Gastroesophageal sphincter (tissue), 4 donors: ENCODE results near the gene IGF2R. TPM values are rescaled to one million over a fixed set of nuclear protein-coding genes. Genes with fewer than 3 reads are reported as not detected.

Experiments used
- ATAC-seq: fragments of 150-250 bp; one replicate; pipeline ENCODE4 v1.9.1; 2016; ENCODE audit warnings: mild to moderate bottlenecking, moderate library complexity
- H3K27ac ChIP-seq, 4 donors: fragments of 200-600 bp; sonication (generic) in 3 of 4; 1 replicate in 3 of 4; 2 replicates in 1 of 4; pipeline ENCODE4 v1.5.1; 2016 to 2019
- H3K27me3 ChIP-seq: fragments of 200-600 bp; sonication (generic); one replicate; pipeline ENCODE4 v1.5.1; 2019
- H3K36me3 ChIP-seq, 2 donors: fragments of 200-600 bp; sonication (generic); one replicate each; pipeline ENCODE4 v1.5.1; 2019; ENCODE audit warnings: control low read depth in 1 of 2
- H3K4me1 ChIP-seq, 3 donors: fragments of 200-600 bp; sonication (generic); 1 replicate in 2 of 3; 2 replicates in 1 of 3; pipeline ENCODE4 v1.5.1; 2016 to 2019; ENCODE audit warnings: control low read depth in 2 of 3
- H3K4me3 ChIP-seq, 2 donors: fragments of 200-600 bp; sonication (generic); one replicate each; pipeline ENCODE4 v1.5.1; 2019; ENCODE audit warnings: mild to moderate bottlenecking in 1 of 2, moderate library complexity in 1 of 2
- H3K9me3 ChIP-seq, 3 donors: fragments of 200-600 bp; sonication (generic); one replicate each; pipeline ENCODE4 v1.5.1; 2017 to 2019; ENCODE audit warnings: control low read depth in 2 of 3
- EP300 ChIP-seq: sonication (generic); formaldehyde crosslinking; IDR thresholded peaks from one replicate; pipeline ENCODE4 v1.6.1; 2017; ENCODE audit warnings: antibody characterized with exemption, mild to moderate bottlenecking
- POLR2A ChIP-seq, 2 donors: fragments of 450-650 bp; IDR thresholded peaks; one replicate each; pipeline ENCODE4 v1.6.1; 2017; ENCODE audit warnings: antibody characterized with exemption in 2 of 2, mild to moderate bottlenecking in 2 of 2, moderate library complexity in 1 of 2
- POLR2AphosphoS5 ChIP-seq: sonication (generic); formaldehyde crosslinking; IDR thresholded peaks from one replicate; pipeline ENCODE4 v1.6.1; 2017; ENCODE audit warnings: antibody characterized with exemption
- WGBS, 2 donors: methylation state at CpG; one replicate each; pipeline ENCODE4 v1.1.5; 2018; ENCODE audit warnings: low coverage in 1 of 2; 5-methylcytosine and 5-hydroxymethylcytosine counted together
- total RNA-seq, 4 donors: library from RNA; depleted of rRNA; stranded (reverse); fragments of >200 nt; gene quantifications; one replicate each; pipeline ENCODE4 v1.1.0, GENCODE V29; 2016
- TF ChIP-seq, protein P1 (sequence below), 4 experiments: fragments of 200-600 bp in 2 of 4; fragments of 450-650 bp in 2 of 4; sonication (generic) in 1 of 4; IDR thresholded peaks; one replicate each; pipeline ENCODE4 v1.5.1; 2017 to 2019; ENCODE audit warnings: antibody characterized with exemption in 4 of 4, mild to moderate bottlenecking in 2 of 4, moderate library complexity in 2 of 4

IGF2R gene
- total RNA-seq, 4 donors from 2014 or later: 47.9 to 81.3 (median 52.7) TPM

DNA sequence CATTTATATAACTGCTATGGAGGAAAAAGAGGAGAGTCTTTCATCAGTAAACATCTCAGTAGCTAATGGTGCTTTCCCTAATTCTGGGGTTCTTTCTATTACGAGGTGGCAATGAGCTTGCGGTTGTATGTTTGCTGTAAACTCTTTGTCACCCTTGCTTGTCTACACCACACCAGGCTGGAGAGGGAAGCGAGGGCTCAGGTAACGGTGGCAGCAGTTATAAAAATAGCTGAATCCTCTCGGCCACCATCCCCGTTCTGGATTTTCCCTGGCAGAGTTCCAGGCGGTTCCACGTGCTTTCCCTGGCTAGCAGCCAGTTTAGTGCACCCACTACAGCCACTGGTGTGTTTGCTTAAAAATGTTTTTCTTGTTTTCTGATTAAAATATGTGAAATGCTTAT lies 39.1 kb upstream of the IGF2R start:
- H3K9me3 ChIP-seq: no peaks in the 10 kb centered on the region
- no peak for ATAC-seq
- no peak overlapping the region for H3K4me3 ChIP-seq
- no peak overlapping the region for H3K27ac ChIP-seq
- peaks cover 0 to 14% (median 0%) of the 10 kb centered on the region in 3 donors for H3K4me1 ChIP-seq
- WGBS, 2 donors: 8 to 38% methylated on average over 4 to 8 of the region's 8 CpGs
- no peaks in the 10 kb centered on the region for H3K27me3 ChIP-seq
- H3K36me3 ChIP-seq: no peaks in the 10 kb centered on the region
- TF ChIP-seq POLR2A (IDR thresholded peaks at IDR 0.05) (no peak), EP300 (no peak), POLR2AphosphoS5 (no peak)
- TF ChIP-seq, protein P1, sequence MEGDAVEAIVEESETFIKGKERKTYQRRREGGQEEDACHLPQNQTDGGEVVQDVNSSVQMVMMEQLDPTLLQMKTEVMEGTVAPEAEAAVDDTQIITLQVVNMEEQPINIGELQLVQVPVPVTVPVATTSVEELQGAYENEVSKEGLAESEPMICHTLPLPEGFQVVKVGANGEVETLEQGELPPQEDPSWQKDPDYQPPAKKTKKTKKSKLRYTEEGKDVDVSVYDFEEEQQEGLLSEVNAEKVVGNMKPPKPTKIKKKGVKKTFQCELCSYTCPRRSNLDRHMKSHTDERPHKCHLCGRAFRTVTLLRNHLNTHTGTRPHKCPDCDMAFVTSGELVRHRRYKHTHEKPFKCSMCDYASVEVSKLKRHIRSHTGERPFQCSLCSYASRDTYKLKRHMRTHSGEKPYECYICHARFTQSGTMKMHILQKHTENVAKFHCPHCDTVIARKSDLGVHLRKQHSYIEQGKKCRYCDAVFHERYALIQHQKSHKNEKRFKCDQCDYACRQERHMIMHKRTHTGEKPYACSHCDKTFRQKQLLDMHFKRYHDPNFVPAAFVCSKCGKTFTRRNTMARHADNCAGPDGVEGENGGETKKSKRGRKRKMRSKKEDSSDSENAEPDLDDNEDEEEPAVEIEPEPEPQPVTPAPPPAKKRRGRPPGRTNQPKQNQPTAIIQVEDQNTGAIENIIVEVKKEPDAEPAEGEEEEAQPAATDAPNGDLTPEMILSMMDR (IDR thresholded peaks at IDR 0.05): no peak

DNA sequence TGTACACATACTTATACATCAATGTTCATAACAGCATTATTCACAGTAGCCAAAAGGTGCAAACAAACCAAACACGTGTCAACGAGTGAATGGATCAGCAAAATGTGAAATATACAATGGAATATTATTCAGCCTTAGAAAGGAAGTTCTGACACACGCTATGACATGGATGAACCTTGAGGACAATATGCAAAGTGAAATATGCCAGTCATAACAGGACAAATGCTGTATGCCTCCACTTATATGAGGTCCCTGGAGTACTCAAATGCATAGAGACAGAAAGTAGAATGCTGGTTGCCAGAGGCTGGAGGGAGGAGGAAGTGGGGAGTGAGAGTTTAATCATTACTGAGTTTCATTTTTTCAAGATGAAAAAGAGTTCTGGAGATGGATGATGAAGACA lies 37.8 kb upstream of the IGF2R start:
- no peak overlapping the region for H3K4me3 ChIP-seq
- 89 to 90% methylated on average over 3 of the region's 3 CpGs for WGBS, 2 donors
- no peaks in the 10 kb centered on the region for H3K27me3 ChIP-seq
- H3K36me3 ChIP-seq: no peaks in the 10 kb centered on the region
- H3K4me1 ChIP-seq: peaks cover 0 to 5% (median 0%) of the 10 kb centered on the region in 3 donors
- TF ChIP-seq POLR2AphosphoS5: no peak
- TF ChIP-seq, protein P1 (IDR thresholded peaks at IDR 0.05): no peak
- no peak for TF ChIP-seq EP300
- no peak for ATAC-seq
- peaks cover 0 to 7% (median 0%) of the 10 kb centered on the region in 3 donors for H3K9me3 ChIP-seq
- no peak overlapping the region for H3K27ac ChIP-seq

DNA sequence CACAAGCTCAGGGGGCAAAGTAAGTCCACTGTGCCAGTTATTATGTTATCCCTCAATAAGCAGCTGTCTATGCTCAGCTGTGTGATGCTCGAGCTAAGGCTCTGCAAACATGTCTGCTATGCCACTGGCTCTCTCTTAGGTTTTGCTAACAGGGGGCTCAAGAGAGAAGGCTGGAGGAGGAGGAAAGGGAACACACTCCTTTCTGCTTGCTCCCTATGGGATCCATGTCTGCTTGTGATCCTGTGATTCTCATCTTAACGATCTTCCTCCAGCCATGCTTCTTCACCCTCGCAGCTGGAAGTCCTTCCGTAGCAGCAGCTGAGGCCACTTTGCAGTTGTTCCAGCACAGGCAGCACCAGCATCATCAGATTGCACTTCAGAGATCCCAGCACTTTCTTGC lies 37.0 kb upstream of the IGF2R start:
- peaks cover 0 to 5% (median 0%) of the 10 kb centered on the region in 3 donors for H3K4me1 ChIP-seq
- ATAC-seq: no peak

DNA sequence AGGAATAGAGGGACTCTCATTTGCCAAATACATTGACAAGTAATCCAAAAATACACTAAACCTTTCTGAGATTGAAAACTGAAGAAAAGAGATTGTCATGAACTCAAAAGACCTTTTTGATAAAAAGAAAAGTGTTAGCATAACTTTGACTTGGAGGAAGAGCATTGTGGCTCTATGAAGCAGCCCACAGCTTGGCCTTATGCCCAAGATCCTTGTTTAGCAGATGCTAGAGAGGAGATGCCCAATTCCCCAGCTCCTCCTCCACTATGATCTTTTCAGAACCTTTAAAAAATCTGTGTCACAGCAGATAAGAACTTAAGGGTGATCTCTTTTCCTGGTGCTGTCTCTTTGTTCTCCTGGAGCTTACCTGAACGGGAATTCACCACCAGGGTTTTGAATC lies 35.8 kb upstream of the IGF2R start:
- Histone ChIP-seq H3K27me3 (no peaks in the 10 kb centered on the region), H3K4me3 (no peak overlapping the region), H3K9me3 (peaks cover 0 to 7% (median 0%) of the 10 kb centered on the region in 3 donors), H3K27ac (no peak overlapping the region), H3K4me1 (peaks cover 0 to 5% (median 0%) of the 10 kb centered on the region in 3 donors), H3K36me3 (no peaks in the 10 kb centered on the region)
- WGBS, 2 donors: 87 to 100% methylated on average over 1 of the region's 1 CpG
- ATAC-seq: no peak
- TF ChIP-seq POLR2A (IDR thresholded peaks at IDR 0.05) (no peak), EP300 (no peak), POLR2AphosphoS5 (no peak)
- TF ChIP-seq, protein P1 (IDR thresholded peaks at IDR 0.05): no peak

More for the DNA sequence above, 37.0 kb upstream of the IGF2R start:
- WGBS, 2 donors: 38 to 46% methylated on average over 1 to 4 of the region's 4 CpGs
- H3K9me3 ChIP-seq: peaks cover 0 to 7% (median 0%) of the 10 kb centered on the region in 3 donors
- H3K36me3 ChIP-seq: no peaks in the 10 kb centered on the region
- TF ChIP-seq, protein P1 (IDR thresholded peaks at IDR 0.05): no peak
- TF ChIP-seq POLR2AphosphoS5: no peak
- TF ChIP-seq POLR2A (IDR thresholded peaks at IDR 0.05): no peak
- no peak for TF ChIP-seq EP300
- no peaks in the 10 kb centered on the region for H3K27me3 ChIP-seq
- no peak overlapping the region for H3K27ac ChIP-seq
- H3K4me3 ChIP-seq: no peak overlapping the region

DNA sequence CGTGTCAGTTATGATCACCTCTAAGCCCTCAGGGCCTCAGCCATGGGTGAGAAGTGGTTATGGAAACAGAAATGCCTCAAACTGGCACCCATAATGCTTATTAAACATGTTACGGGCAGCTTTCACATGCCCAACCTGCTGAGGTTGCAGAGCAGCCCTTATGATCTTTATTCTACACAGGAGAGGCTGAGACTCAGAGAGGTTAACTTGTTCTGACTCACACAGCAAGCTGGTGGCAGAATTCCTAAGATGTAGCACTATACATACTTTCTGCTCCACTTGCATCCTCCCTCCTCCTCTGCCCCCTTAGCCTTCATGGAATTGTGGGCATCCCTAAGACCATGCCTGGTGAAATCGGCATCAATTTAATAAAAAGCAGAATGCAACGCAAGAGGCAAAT lies 34.7 kb upstream of the IGF2R start:
- Histone ChIP-seq H3K4me3 (no peak overlapping the region), H3K4me1 (peaks cover 0 to 5% (median 0%) of the 10 kb centered on the region in 3 donors), H3K27me3 (no peaks in the 10 kb centered on the region), H3K9me3 (peaks cover 0 to 7% (median 0%) of the 10 kb centered on the region in 3 donors), H3K27ac (no peak overlapping the region), H3K36me3 (no peaks in the 10 kb centered on the region)
- TF ChIP-seq POLR2A (IDR thresholded peaks at IDR 0.05): no peak
- TF ChIP-seq EP300: no peak
- TF ChIP-seq, protein P1 (IDR thresholded peaks at IDR 0.05): no peak
- TF ChIP-seq POLR2AphosphoS5: no peak
- ATAC-seq: no peak
- 86 to 90% methylated on average over 1 to 2 of the region's 4 CpGs for WGBS, 2 donors
